DMS79 treated with DMSO at 0.1 percent for 48 hours (cell line): ENCODE results near the gene PUSL1.
"Not testable (repeated sequence)": the region's sequence is repeated elsewhere in the genome, so short reads cannot be mapped to it uniquely, and the experiment has no call there.

Experiments
- DNase-seq: peaks from one replicate; lab custom pipeline; 2025; lab: John Stamatoyannopoulos, UW

The PUSL1 gene

DNA sequence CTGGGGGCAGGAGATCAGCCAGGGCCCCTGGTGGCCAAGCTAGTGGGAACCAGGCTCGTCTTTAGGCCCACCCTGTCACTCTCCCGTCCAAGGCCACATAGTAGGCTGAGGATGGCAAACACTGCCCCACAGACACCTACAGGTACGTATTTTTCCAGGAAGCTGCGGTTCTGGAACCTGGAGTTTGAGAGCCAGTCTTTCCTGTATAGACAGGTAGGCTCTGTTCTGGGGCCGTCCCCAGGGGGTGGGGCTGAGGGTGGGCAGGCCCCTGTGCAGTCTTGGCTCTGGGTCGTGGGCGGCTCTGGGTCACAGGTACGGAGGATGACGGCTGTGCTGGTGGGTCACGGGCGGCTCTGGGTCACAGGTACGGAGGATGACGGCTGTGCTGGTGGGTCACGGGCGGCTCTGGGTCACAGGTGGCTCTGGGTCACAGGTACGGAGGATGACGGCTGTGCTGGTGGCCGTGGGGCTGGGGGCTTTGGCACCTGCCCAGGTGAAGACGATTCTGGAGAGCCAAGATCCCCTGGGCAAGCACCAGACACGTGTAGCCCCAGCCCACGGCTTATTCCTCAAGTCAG lies 2.2 kb downstream of the PUSL1 start:
- DNase-seq = no peak

DNA sequence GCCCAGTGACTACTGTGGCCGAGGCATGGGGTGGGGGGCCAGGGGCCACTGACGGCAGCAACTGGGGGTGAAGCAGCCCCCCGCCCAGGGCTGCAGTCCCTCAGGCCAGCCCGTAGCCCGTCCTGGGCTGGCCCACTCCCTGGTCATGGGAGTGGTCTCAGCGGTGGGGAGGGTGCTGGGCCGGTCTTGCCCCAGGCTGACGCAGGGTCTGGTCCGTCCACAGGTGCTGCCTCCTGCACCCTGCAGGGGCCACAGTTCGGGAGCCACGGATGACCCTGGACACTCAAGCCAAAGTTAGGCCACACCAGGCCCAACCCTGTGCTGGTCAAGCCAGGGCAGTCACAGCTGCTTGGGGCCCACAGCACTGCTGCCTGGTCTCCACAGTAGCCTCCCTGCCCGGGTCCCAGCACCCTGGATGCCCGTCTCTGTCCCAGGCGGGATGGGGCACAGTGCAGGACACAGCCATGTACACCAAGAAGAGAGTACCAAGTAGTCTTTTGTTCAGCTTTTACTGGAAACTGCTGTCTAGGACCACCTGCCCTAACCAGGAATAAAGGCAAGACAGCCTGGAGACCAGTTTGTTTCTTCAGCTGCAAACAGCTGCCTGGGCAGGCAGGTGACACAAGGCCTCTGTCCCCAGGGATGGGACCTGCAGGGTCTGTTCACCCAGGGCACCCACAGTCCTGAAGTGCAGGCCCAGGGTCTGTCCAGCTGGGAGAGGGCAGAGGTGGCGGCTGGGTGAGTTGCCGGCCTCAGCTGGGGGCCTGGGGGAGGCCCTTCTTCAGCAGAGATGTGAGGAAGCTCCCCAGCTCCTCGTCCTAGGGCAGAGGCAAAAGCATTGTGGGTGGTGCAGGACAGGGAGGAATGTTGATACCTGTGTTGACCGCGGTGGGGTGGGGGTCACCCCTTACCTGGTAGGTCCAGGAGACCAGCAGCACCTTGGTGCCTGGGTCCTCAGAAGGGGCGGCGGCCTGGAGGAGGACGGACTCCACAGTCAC lies 3.0 kb downstream of the PUSL1 start:
- no peak for DNase-seq

DNA sequence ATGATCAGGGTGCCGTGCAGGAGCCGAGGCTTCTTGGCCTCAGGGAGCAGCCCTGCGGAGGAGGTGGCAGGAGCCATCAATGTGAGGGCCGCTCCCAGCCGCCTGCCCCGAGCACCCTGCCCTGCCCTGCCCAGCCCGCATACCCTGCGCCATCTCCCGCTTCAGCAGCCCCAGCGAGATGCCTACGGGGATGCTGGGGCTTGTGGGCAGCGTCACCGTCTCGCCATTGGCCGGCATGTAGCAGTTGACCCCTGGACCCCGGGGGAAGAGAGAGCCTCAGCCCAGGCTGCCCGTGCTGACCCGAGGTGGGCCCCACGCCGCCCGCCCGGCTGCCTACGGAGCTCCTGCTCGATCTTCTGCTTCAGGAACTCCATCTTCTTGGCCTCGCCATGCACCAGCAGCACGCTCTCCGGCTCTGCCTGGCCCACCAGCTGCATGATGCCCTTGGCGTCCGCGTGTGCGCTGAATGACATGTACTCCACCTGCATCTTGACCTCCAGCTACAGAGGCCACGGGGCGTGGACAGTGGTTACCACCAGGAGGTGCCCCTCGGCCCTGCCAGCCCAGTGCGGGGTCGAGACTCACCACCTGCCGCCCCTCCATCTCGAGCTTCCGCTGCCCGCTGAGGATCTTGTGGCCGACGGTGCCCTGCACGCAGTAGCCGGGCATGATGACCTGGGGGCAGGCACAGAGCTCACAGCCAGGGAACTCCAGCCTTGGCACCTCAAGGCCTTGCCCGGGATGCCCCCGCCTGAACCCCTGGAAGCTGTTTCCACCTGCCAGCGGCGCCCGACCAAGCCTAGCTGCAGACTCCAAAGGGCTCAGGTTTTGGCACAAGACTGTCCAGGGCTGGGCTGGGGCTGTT lies 4.3 kb downstream of the PUSL1 start:
- no peak for DNase-seq

DNA sequence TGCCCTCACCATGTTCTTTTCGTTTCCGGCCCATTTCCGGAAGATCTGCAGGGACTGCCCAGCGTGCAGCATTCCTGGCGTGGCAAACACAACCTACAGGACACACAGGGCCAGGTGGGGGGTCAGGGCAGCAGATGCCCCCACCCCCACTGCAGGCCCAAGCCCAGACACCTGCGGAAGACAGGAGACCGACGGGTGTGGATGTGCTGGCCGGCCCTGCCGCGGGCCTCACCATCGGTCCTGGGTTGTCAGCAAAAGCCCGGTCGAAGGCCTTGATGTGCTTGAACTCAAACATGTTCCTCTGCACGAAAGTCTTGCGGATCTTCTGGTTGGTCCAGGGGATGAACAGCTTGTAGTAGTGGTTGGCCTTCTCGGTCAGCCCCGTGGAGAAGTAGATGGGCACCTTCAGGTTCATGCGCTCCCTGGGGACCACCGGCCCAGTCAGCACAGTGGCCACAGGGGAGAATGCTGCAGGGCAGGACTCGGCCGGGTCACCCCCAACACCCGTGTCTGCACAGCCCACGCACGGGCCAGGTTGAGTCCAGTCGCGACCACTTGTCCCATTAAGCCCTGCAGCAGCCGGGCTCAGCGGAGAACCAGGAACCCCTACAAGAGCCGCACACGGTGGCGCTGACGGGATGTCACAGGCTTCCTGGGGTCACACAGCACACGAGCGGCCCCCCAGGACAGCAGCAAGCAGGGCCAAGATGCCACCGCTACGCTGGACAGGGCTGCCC lies 5.3 kb downstream of the PUSL1 start:
- DNase-seq = no peak

DNA sequence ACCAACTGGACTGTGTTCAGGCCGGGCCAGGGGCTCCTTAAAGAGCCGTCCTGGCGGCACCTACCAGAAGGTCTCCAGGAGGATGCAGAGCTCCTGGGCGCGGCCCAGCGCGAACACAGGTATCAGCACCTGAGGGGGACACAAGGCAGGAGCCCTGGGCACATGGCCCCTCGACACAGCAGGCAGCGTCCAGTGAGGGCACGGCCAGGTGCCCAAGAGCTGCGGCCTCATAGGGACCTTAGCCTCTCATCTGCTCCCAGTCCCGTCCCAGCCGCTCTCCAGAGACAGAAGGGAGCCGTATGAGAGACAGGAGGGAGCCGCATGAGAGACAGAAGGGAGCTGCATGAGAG lies 5.8 kb downstream of the PUSL1 start:
- no peak for DNase-seq

DNA sequence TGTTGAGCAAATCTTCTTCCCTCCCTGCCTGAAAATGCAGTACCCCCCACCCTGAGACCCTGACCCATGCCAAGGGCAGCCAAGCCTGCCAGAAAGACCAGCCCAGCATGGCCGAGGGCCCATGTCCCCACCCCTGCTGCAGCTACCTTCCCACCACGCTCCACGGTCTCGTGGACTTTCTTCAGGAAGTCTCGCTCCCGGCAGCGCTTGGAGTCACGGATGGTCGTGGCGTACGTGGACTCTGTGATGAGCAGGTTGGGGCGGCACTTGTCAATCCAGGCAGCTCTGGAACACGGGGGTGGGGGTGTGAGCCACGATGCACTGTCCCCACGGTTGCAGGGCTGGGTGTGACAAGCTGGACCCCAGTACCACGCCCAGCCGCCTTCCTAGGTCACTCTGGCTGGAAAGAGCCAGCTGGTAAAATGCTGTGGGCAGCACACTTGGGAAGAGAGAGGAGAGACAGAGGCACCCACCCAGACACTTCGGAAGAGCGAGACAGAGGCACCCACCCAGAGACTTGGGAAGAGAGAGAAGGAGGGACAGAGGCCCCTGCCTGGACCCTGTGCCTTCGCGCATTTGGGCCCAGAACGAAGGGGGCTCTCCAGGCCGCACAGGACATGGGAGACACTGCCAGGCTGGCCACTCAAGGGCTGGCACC lies 6.4 kb downstream of the PUSL1 start:
- no peak for DNase-seq

DNA sequence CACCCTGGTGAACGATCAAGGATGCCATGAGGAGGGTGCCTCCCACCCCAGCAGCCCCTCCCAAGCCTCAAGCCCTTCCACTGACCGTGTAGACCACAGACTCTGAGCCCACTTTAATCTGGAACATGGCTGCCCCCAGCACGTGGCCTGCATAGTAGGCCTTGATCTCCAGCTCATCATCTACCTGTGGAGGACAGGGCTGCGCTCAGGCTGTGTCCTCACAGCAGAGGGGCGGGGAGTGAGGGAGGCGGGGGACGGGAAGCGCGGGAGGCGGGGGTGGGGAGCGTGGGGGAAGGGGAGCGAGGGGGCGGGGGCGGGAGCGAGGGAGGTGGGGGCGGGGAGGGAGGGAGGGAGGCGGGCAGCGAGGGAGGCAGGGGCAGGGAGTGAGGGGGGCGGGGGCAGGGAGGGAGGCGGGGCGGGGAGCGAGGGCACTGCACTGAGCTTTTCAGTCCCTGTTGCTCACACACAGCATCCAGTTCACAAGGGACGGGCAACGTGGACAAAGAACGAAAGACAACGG lies 7.1 kb downstream of the PUSL1 start:
- no peak for DNase-seq

DNA sequence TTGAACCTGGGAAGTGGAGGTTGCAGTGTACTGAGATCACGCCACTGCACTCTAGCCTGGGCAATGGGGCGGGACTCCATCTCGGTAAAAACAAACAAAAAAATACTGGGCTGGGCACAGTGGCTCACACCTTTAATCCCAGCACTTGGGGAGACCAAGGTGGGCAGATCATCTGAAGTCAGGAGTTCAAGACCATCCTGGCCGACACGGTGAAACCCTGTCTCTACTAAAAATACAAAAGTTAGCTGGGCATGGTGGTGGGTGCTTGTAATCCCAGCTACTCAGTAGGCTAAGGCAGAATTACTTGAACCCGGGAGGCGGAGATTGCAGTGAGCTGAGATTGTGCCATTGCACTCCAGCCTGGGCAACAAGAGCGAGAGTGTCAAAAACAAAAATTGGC lies 7.8 kb downstream of the PUSL1 start:
- DNase-seq = not testable (repeated sequence)

DNA sequence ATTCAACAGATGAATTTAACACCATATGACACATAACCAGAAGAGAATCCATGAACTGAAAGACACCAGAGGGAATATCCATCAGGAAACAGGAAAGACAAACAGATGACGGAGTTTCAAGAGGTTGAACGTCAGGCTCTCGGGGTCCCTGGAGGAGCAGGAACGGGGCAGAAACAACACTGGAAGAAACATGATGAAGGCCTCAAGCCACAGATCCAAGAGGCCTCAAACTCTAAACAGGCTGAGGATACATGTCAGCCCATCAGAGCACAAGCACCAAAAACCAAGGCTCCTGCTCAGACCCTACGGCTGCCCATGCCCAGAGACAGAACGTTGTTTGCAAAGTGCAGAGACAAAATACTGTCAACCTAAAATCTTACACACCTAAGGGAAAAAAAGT lies 9.0 kb downstream of the PUSL1 start:
- DNase-seq = no peak

DNA sequence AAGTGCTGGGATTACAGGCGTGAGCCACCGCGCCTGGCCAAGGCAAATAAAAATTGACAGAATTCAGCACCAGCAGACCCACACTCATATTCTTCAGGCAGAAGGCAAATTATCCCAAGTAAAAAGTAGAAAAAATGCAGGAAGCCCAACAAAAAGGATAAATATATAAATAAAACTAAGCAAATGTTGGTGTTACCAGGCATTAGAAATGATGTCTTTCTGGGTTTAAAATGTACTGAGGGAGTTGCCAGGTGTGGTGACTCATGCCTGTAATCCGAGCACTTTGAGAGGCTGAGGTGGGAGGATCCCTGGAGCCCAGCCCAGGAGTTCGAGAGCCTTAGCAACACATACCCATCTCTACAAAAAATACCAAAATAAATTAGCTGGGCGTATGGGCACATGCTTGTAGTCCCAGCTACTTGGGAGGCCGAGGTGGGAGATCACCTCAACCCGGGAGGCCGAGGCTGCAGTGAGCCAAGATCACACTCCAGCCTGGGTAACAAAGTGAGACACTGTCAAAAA lies 9.8 kb downstream of the PUSL1 start:
- peak; percentile 86 for DNase-seq

DNA sequence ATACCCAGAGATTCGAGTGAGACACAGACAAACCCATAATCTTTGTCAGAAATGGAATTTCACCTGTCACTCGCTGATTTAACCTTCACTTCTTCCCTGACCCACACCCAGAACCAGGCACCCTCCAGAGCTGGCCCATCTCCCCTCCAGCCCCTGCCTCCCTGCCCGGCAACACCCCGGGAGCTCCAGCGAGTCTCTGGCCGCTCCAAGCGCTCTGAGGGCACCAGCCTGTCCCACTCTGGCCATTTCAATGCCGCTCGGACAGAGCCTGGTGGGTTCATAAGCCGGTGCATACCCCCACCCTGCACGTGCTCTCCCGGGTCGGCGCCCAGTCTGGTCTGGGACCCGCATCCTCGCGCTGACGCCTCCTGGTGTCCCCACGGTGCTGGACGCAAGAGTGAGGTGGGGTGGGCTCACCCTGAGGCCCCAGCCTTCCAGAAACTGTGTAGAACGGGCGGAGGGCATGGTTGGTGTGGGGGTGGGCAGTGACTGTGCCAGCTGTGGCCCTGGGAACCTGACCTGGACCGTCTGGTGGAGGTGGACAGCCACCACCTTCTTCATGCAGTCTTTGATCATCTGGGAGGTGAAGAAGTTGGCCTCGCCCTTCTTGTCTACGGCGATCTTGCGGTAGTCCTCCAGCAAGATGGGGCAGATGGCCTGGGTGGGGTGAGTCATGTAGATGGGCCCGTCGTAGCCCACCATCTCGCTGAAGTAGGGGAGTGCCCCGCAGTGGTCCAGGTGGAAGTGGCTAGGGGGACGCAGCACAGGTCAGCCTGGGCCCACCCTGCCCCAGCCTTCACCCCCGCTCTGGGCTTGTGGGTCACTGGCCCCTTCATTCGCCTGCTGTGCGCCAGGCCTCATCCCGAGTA lies 10.6 kb downstream of the PUSL1 start:
- DNase-seq = no peak

DNA sequence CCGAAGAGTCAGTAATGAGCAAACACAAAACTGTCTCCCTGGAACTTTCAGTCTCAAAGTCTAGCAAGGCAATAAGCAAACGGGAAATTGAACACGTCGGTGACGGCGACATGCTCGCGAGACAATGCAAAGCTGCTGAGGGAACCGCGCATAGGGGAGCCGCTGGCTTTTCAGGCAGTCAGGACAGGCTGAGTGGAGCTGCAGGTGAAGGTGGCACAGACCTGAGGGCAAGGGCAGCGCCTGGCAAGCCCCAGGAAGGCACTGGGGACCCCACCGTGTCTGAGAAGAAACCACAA lies 11.2 kb downstream of the PUSL1 start:
- no peak for DNase-seq

DNA sequence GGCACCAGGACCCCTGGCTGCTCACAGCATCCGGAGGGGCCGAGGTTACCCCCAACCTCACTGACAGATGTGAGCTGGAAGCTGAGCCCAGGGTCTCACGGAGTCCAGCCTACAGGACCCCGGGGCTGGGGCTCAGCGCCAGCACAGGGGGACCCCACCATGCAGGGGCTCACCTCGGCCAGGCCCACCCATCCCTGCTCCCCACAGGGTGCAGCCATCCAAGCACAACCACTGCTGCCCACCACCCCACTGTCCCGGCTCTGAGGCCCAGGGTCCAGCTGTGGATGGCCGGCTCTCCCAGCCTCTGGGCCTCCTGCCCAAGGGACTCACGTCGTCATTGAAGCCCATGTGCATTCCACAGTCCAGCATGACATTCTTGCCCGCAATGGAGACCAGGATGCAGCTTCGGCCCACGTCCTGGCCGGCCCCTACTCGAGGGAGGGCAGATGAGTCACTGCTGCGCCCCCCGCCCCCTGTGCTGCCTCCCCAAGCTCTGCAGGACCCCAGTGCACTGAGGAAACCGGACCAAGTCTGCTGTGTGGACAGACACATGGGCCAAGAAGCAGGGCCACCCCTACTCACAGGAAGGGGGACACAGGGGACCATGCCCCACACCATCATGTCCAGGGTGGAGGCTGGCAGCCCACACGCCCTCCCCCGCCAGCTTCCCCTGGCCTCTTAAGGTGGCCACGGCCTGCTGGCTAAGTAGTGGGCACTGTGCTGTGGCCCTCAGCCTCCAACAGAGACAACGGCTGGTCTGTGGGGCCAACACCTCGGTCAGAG lies 12.5 kb downstream of the PUSL1 start:
- DNase-seq = no peak

DNA sequence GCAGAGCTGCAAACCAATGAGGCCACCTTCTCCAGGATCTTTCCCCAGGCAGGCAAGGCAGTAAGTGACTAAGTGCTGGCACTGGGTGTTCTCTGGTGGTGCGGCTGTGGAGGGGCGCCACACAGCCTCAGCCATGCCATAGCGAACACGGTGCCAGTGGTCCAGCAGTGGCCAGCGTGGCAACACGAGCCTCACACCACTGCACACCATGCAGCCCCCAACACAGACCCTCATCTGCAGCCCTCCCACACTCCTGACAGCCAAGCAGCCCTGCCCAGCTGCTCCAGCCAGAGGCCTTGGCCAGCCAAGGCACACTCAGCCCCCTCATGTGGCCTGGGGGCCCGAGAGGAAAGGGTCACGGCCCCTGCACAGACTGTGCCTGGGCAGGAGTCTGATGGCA lies 13.1 kb downstream of the PUSL1 start:
- DNase-seq = no peak

DNA sequence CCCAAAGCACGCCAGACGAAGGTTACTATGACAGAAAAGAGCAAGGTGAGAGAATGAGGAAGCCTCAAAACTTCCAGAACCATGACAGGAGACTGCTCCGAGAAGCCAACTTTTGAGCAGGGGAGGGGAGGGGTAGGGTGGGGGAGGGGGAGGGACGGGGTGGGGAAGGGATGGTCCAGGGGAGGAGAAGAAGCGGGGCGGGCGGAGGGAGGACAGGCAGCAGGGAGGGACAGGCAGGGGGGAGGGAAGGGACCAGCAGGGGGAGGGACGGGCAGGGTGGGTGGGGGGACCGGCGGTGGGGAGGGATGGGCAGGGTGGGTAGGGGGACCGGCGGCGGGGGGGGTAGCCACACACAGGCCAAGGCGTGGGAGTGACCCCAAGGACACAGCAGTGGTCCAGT lies 14.0 kb downstream of the PUSL1 start:
- no peak for DNase-seq

DNA sequence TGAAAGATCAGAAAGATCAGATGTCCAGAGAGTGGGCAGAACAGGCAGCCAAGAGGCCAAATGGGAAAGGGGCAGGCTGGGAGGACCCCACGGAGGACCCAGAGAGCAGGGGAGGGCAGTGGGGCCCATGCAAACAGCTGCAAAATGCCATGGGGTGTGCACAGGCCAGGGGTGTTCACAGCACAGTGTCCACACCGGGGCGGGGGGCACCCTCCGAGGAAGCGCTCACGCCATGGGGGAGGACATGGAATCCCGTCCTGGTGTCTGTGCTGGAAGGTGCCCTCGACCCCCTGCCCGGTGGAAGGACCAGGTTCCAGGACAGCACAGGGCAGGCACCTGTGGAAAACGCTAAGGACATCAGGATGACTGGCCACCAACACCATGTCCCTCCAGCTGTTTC lies 14.6 kb downstream of the PUSL1 start:
- DNase-seq = no peak

DNA sequence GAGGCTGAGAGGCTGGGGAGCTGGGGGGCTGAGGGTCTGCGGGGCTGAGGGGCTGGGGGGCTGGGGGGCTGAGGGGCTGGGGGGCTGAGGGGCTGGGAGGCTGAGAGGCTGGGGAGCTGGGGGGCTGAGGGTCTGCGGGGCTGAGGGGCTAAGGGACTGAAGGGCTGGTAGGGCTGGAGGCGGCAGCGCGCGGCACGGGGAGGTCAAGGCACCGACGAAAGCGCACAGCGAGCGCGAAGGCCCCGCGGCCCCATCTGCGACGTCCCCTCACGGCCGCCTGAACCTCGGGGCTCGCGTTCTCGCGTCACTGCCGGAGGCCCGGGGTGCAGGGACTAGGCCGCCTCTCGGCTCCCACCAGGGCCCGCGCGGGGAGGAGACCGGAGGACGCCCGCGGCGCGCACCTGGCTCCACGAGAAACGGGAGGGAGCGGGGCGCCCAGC lies 15.7 kb downstream of the PUSL1 start:
- no peak for DNase-seq

DNA sequence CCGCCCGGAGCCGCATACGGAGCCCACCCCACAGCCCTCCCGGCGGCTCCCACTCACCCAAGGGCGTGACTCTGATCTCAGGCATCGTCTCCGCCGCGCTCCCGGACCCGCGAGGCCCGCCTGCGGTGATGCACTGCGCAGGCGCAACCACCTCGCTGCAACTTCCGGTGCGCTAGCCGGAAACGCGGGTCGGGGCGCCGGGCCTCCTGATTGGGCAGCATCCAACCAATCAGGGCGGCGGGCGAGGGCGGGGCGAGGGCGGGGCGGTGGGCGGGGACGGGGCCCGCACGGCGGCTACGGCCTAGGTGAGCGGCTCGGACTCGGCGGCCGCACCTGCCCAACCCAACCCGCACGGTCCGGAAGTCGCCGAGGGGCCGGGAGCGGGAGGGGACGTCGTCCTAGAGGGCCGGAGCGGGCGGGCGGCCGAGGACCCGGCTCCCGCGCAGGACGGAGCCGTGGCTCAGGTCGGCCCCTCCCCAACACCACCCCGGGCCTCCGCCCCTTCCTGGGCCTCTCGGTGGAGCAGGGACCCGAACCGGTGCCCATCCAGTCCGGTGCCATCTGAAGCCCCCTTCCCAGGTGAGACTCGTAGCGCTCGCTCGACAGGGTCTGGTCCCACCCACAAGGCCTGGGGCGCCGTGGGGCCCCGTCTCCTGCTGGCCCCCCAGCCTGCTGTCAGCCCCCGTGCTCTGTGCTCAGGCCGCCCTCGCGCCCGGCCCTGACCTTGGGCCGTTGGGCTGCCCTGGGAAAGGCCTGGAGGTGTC lies 16.3 kb downstream of the PUSL1 start, which contains the start of the genes CPTP and INTS11:
TSS of gene CPTP (plus strand) at position 279 of the 764 bp plus-strand sequence. CDS start 2,109 bp downstream, outside the sequence.
TSS of gene INTS11 (minus strand) at position 137 of the 764 bp plus-strand sequence. CDS start at position 85, 52 bp downstream.
- DNase-seq = peak; percentile 84
